Activated T-helper 1 cell treated with anti-CD3 and anti-CD28 coated beads, Interleukin-2, amount 50 U/mL, for 16 hours (primary cell): Measurements from ENCODE around the gene PIP4K2C.
"Not testable (repeated sequence)": the region's sequence is repeated elsewhere in the genome, so short reads cannot be mapped to it uniquely, and the experiment has no call there.

ENCODE experiments used
- DNase-seq, 2 donors: peaks; one replicate each; pipeline ENCODE4 v3.0.0-alpha.2; 2020; ENCODE audit warnings: low read depth in 1 of 2, low spot score in 1 of 2

Gene PIP4K2C

DNA sequence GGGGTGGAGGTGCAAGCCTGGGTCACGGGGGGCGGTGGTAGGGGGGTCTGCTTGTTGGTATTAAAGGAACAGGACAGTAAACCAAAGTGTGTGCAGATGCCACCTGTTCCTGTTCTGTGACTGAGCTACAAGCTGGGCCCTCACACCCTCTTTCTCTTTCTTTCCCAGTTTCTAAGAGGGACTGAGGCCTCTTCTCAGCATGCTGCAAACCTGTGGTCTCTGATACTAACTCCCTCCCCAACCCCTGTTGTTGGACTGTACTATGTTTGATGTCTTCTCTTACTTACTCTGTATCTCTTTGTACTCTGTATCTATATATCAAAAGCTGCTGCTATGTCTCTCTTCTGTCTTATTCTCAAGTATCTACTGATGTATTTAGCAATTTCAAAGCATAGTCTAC, 6.9 kb upstream of the PIP4K2C start:
- no peak for DNase-seq

GRCh38 chr12:57584690-57585089, 6.3 kb upstream of the PIP4K2C start:
- no peak for DNase-seq

DNA sequence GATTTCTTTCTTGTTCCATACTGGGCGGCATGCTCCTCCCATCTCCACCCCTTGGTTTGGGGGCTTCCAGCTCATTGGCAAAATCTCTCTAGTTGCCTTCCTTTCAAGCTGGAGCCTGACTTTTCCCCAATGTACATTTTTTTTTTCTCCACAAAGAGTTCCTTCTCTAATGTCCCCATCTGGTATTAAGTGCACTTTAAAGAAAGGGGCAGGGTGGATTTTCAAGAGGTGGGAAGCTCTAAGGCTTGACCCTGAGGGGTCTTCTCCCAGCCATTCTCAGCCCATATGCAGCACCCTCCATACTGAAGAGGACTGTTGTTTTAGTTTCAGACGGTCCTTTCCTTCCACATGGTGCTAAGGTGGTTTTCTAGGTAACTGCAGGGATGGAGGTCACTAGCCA, 5.8 kb upstream of the PIP4K2C start:
- no peak for DNase-seq

DNA sequence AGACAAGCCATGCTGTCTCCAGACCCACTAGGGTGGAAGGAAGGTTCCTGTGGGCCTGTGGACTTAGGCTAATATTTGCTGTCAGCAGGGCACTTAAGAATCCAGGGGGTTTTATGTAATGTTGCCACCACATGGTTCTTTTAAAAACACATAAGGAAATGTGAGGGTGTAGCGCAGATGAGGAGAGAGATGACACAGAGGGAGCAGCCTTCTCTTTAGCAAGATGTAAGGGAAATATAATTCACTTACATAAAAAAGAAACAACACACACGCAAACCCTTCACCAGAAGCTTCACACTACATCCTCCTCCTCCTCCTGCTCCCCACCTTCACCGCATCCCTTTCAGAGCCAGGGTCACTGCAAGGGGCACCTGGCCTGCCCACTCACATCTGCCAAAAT, 4.9 kb upstream of the PIP4K2C start:
- no peak for DNase-seq

DNA sequence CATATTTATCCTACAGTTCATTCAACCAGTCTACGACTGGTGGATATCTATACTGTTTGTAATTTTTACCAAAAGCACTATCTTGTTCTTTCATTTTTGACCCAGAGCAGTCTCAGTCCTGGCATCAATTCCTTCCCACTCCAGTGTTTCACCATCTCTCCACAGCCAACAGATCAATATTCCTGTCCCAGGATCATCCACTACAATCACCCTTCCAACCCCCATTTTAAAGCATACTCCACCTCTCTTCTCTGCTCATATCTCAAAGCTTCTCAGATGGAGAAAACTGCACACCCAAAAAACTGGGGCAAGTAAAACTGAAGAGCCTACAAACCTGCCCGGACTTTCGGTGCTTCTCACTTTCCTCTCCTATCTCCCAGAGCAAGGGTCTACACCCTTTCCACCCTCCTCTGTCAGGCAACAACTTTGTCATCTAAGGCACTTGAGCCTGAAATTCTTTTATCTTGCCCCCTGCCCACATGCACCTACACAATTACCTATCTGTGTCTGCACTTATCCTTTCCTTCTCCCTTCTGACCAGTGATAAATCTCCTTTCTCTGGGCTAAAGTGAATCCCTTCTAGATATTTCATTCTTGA, 4.1 kb upstream of the PIP4K2C start:
- no peak for DNase-seq

DNA sequence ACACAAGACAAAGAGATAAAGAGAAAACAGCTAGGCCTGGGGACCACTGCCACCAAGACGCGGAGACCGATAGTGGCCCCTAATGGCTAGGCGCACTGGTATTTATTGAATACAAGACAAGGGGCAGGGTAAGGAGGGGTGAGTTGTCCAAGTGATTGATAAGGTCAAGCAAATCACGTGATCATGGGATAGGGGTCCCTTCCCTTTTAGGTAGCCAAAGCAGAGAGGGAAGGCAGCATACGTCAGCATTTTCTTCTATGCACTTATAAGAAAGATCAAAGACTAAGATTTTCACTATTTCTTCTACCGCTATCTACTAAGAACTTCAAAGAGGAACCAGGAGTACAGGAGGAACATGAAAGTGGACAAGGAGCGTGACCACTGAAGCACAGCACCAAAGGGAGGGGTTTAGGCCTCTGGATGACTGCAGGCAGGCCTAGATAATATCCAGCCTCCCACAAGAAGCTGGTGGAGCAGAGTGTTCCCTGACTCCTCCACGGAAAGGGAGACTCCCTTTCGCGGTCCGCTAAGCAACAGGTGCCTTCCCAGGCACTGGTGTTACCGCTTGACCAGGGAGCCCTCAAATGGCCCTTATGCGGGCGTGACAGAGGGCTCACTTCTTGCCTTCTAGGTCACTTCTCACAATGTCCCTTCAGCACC, 1.9 kb upstream of the PIP4K2C start:
- not testable (repeated sequence) for DNase-seq

DNA sequence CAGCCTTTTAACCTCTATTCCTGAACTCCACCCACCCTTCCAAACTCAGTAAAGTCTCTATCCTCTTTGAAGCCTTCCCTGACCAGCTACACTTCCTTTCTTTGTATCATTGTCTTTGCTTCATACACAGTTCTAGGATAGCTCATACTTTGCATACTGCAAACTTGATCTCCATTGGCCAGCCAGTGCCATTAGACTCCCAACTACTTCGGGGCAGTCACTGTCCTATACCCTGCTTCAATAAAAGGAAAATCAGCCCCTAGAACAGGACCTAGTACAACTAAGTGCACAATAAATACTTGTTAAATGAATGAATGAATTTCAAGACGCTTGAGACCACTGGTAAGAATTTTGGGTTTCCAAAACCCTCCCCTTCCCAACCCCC, 521 bp upstream of the PIP4K2C start:
- DNase-seq: no peak

DNA sequence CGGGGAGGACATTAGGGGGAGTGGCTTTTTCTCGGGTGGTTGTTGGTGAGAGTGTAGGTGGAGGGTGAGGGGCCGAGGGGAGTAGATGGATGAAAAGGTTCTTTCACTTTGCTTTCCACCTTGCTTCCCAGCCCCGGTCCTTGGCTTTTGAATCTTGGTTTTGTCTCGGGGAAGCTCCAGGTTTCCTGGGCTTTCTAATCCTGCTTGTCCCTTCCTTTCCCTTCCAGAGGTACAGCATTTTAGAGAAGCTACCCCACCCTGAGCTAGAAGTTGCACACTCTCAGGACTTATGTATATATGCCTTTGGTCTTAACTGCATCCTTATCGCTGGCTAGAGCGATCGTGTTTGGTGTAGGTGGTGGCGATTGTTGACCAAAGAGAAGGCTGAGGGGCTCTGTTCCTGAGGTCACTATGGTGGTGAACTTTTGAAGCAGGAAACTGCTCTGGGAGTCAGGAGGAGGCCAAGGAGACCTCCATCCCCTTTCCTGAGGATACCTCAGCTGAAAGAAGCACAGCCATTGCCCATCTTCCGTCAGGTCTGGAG, 862 bp downstream of the PIP4K2C start:
- no peak for DNase-seq

- DNase-seq: no peak
Measured at GRCh38 chr12:57592551-57593165, 1.7 kb downstream of the PIP4K2C start.

- DNase-seq: no peak
Measured at GRCh38 chr12:57593187-57593586, 2.2 kb downstream of the PIP4K2C start.

DNA sequence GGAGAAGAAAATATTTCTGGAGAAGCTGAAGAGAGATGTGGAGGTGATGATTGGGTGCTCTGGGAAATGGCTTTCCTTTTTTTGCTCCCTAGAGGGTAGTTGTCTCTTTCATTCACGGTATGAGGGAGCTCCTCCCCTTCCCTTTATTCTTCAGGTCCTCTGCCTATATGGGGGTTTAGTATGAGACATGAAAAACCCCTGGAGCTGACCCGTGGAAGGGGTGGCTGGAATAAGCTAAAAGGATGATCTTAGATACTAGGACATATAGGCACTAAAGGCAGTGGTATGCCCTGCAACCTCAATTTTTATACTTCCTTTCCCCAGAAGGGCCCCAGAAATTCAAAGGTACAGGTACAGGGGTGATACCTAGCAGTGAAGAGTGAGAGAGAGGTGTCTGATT, 9.4 kb downstream of the PIP4K2C start:
- no peak for DNase-seq

DNA sequence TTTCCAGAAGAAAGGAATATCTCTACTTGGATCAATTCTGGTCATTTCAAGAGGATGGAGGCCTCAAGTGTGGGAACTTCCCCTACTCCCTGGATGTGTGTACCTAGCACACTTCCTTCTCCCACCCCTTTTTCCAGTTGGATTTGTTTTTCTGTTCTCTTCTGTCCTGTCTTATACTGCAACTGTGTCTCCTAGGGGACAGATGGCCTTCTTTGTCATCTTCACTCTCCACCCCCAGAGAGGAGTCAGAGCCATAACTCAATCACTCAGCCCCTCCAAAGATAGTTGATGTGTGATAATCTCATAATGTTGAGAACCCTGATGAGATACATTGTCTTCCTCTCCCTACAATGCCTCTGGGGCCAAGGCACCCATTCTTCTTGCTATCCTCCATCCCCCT, 11.6 kb downstream of the PIP4K2C start:
- no peak for DNase-seq

DNA sequence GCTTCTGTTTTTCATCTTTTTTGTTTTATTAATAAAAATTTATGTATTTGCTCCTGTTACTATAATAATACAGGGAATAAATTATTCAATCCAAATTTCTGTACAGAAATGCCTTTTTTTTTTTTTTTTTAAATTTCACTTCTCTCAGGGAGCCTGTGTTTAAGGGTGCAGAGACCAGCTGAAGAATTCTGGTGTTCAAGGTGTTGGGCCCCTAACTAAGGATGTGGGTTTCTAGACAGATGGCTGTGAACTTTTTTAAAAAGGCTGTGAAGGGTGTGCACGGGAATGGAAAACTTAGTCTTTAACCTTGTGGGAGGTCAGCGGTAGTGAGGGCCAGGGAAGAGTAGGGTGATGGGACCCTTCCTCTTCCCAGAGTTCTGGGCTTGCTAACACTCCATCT, 12.3 kb downstream of the PIP4K2C start:
- DNase-seq: no peak

DNA sequence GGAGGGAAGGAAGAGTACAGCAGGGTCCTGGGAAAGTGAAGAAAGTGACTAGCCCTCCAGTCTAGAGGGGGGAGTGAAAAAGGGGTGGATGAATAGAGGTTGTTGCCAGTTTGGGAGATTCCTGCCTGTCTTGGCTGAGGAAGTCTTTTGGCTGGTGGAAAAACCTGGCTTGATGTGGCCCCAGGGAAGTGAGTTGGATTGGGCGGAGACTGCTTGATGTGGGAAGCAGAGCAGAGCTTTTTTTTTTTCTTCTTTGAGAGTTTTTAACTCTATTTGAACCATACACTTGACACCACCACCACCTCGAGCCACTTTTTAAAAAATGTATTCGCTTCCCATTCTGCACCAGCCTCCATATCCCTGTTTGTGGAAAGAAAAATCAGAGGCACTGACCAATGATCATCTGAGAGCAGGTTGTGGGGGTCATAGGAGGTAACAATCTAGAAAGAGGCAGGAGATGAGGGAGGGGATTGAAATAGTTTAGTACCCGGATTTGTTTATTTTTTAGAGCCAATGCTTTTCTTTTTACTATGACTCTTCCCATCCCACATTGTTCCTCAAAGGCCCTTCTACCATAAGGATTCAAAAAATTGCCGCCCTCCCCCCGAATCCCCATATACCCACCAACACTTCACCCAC, 12.9 kb downstream of the PIP4K2C start:
- no peak for DNase-seq

- no peak for DNase-seq
Measured at GRCh38 chr12:57604454-57604991, 13.5 kb downstream of the PIP4K2C start, which contains the start of gene DTX3. DTX3 (plus strand) TSS chr12:57604824; CDS start chr12:57606518, 1,694 bp downstream.

DNA sequence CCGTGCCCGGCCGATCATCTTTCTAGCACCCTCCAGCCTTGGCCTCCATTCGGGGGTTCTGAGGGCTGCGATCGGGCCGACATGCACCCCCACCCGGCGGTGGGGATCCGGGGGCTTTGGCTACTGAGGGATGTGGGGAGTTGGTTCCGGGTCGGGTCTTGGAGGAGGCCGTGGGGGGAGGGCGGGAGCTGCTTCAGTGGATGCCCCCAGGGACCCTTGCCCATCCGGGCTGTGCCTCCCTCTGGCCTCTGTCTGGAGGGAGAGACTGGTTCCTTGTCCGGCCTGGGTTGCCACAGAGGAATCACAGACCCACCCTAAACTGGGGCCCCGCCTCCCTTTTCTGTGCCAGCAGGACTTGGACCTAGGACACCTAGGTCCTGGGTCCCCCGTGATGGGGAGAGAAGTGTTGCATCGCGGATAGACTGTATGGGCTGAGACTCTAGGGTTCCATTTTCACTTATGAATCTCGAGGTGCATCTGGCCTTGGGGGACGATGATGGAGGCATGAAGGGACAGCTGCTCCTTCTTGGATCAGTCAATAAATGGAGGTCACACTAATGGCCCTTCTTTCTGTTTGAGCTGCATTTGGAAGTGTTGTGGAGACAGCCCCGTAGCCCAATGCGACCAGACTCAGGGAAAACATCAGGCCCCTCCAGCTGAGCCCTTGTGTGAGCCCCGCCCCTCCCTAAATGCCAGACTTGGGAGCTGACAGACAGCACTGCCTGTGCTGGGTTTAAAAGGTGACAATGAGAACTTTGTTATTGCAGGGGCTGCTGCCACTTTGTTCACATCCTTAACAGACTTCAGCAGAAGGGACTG, 14.2 kb downstream of the PIP4K2C start:
- no peak for DNase-seq

DNA sequence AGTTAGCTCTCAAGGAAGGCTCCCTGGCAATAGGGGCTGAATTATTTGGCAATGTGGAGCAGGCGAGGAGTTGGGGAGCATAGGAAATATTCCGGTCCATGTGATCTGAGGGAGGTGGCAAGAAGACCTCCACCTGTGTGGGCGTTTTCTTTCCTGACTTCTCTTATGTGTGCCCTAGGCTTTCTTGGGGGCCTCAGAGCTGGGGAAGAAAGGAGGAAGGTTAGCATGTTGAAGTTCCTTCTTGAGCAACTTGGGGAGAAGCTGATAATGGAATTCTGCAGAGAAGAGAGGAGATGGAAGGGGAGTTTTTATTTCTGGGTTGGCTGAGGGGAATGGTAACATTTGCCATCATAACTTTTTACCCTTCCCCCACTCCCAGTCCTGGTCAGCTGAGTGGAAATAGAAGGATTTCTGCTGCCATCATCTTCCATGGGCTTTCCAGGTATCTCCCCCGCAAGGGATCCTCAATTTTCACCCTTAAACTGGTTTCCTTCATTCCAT, 14.9 kb downstream of the PIP4K2C start:
- DNase-seq: no peak

DNA sequence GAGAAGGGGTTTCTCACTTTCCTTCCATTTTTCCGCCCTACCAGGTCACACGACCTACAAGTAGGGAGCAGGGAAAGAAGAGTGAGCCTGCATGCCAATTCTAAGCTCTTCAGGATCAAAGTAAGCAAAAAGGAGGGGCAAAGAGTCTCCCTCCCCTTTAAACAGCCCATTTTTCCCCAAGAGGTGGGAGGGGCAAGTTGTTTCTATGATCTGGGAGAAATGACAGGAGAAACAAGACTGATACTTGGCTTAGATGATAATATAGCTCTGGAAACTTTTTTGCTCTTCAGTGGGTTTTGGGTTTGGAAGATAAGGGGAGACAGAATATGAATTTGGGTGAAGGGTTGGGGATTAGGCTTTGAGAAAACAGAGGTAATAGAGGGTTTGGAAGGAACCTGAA, 15.4 kb downstream of the PIP4K2C start:
- DNase-seq: no peak

GRCh38 chr12:57606821-57607220, 15.8 kb downstream of the PIP4K2C start:
- DNase-seq: no peak

GRCh38 chr12:57607958-57608663, 17.1 kb downstream of the PIP4K2C start:
- no peak for DNase-seq
